Cortex of kidney (tissue), 1 donor: ENCODE results near the gene ZMYM4.

Experiments
- DNase-seq: peaks from one replicate; lab custom pipeline; 2025; lab: John Stamatoyannopoulos, UW

Gene ZMYM4

DNA sequence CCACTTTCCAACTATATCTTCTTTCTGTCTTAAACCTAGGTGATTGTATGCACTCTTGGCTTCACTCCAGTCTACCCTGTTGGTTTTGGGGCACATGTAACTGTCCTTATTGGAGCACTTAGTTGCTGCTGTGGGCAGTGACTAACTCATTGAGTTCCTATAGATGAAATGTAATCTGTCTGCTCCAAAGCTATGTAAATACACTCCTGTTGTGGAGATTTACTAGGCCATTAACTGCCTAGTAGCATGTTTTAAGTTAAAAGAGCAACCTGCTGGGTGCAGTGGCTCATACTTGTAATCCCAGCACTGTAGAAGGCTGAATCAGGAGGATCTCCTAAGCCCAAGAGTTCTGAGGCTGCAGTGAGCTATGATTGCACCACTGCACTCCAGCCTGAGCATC is 137.6 kb downstream of the ZMYM4 start:
- no peak for DNase-seq

GRCh38 chr1:35407743-35408142 is 139.2 kb downstream of the ZMYM4 start:
- no peak for DNase-seq

- DNase-seq, result no peak
Measured at GRCh38 chr1:35408925-35409324, 140.4 kb downstream of the ZMYM4 start.

DNA sequence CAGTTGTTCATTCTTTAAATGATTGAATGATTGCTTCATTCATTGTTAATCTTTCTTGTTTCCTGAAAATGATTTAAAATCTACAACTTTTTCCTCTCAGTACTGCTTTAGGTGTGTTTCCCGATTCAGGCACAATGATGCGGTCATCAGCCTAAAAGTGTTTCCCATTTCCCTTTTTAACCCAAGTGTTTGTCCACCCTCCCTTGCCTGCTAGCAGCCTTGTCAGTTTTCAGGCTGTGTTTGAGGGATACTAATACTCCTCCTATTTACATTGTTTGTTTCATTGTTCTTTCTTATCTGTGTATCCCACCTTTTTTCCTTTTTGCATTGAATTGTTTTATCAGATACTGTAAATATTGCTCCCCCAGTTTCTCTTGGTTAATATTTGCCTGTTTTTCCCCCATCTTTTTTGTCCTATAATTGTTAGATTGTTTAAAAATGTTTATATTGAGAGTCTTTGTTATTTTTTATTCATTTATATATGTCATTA is 157.6 kb downstream of the ZMYM4 start:
- no peak for DNase-seq

DNA sequence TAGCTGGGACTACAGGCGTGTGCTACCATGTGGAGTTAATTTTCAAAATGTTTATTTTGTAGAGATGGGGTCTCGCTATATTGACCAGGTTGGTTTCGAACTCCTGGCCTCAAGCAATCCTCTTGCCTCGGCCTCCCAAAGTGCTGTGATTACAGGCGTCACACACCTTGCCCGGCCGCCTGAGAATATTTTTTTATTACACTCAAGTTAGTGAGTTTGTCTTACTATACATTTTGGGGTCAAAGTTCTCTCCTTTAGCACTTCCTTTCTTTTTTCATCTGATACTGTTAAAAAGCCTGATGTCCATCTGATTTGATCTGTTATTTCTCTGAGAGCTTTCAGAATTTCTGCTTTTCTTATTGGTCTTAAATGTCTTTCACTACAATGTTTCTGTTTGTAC is 159.9 kb downstream of the ZMYM4 start:
- no peak for DNase-seq

DNA sequence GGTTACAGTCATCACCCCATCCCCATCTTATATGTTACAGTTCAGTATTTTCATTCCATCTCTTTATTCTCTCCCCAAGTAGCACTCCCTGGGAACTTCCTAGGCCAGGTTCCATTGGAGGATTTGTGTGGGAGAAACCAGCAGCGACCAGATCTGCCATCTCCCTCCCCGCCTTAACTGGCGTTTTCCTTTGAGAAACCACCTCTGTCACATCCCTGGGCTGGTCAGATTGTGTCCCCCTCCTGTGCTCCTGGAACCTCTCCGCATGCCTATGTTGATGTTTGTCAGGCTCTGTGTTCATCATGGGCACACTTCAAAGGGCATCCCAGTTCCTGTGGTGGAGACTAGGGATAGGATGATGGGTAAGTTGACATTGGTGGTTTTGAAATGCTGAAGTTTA is 162.3 kb downstream of the ZMYM4 start:
- no peak for DNase-seq

DNA sequence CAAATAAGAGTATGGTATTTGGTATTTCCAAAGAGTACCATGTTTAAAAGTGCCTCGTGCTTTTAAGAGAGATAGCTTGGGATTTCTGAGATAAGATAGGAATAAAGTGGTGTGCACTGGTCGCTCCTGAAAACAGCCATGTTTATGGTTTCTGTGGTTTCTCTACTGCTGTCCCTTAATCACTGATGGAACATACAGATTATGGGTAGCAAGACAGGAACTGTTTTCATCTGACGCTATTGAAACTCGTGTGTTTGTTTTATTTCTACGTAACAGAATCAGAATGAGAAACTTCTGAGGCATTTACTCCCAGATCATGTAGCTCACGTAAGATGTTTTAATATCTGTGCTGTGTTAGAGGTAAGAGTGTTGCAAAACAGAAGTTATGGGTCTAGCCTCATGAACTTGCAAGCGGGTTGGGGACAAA is 162.7 kb downstream of the ZMYM4 start:
- DNase-seq, result no peak

- DNase-seq, result no peak
Measured at GRCh38 chr1:35432231-35432630, 163.7 kb downstream of the ZMYM4 start.

DNA sequence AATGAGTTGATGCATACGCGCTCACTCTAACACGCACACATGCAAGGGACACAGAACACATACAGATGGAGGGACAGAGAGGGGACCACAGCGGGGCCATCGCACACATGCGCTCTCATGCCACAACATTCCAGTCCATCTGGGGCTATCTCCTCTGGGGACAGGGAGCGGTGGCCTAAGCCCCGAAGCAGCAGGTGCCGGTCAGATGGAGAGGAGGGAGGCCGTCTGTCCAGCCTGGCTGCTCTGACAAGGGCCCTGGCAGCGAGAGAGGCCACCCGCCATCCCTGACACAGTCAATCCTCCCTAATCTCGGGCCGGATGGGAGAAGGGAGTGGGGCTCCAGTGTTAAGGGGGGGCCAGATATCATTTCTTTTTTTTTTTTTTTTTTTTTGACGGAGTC is 165.2 kb downstream of the ZMYM4 start:
- DNase-seq, result no peak

DNA sequence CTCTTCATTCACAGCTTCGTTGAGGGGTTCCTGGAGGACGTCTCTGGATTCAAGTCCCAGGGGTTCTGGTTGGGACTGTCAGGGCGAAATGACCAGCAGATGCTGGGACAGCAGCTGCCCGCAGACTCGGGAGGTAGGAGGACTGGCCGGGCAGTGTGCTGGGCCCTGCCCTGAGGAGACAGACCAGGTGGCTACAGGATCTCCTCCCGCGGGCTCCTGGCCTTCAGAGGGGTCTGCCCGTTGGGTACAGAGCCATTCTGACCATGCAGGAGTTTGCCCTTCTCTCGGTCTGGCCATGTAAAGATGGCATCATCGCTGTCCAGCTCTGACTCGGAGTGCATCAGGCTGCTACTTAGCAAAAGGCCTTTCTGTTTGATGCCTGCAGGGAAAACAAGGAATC is 166.2 kb downstream of the ZMYM4 start:
- no peak for DNase-seq

DNA sequence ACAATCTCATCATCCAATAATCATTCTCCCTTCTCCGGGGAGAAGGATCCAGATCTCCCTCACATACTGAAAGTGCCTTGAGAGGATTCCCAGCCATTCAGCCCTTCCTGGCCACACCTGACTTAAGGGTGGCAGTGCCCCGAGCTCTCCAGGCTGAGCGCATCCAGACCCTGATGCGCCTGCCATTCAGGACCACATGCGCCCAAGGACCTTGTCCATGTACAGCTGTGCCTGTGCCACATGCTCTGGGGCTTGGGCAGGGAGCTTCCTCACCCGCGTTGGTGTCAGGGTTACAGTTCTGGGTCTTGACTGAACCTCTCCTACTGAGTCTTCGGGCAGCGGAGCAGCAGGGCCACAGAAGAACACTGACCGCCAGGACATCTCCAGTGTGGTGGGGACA is 167.6 kb downstream of the ZMYM4 start:
- no peak for DNase-seq

DNA sequence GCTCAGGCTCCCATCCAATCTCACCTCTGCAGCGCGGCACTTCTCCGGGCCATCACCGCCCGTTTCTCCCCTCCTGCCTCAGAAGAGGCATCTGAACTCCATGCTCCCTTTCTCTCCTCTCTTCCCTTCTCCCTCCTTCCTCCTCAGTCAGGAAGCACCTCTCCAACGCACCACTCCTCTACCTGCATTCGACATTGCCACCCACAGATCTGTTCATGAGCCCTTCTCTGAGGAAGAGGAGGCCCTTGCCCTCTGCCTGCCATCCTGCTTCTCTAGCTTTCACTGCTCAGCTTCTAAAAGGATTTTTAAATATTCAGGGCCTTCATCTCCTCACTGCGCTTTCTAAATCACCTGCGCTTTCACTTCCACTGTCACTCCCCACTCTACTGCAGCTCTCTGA is 168.7 kb downstream of the ZMYM4 start:
- DNase-seq, result no peak

GRCh38 chr1:35439626-35440025 is 171.1 kb downstream of the ZMYM4 start:
- DNase-seq, result no peak

- DNase-seq, result no peak
Measured at GRCh38 chr1:35441926-35442579, 173.5 kb downstream of the ZMYM4 start.

GRCh38 chr1:35442734-35443133 is 174.2 kb downstream of the ZMYM4 start:
- DNase-seq, result no peak

DNA sequence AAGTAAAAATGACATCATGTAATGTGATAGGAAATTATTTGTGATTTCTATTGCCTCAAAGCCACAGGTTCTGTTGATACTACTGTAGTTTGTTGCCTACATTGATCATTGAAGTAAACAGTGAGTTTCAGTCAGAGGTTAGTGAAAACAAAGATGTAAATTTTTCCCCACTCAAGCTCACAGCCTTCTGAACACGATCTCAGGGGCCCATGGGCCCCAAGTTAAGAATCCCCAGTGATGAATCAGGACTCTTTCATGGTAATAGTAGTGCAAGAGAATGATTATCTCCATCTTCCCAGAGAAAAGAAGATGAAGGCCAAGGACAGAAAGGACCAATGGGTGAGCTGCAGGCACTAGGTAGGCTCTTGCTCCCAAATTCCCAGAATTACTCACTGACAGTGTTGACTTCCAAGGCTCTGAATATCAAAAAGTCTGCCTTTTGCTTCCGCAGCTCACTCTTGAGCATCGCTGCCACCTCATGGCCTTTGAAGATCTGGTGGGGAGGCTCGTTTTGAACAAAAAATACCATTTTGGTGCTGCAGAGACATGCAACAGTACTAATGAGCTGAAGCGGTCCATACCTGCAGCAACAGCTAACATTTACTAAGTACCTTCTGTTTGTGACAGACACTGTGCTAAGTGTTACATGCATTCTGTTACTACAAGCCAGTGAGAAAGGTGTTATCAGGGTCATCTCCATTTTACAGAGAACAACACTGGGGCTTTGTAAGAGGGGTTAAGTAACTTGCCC is 175.4 kb downstream of the ZMYM4 start:
- DNase-seq, result no peak

- DNase-seq, result no peak
Measured at GRCh38 chr1:35444519-35444774, 175.9 kb downstream of the ZMYM4 start.

DNA sequence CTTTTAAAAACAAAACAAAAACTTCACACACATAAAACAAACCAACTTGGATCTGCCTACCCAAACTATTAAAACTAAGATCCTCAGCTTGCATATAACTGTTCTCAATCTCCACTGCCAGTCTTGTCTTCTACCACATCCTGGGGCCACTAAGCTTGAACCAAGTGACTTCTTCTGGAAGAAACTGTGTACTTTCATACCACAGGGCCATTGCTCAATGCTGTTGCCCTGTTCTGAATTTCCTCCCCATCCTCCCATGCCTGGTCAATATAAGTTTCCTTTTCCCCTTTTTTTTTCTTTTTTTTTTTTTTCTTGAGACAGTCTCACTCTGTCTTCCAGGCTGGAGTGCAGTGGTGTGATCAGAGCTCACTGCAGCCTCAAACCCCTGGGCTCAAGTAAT is 178.8 kb downstream of the ZMYM4 start:
- no peak for DNase-seq

DNA sequence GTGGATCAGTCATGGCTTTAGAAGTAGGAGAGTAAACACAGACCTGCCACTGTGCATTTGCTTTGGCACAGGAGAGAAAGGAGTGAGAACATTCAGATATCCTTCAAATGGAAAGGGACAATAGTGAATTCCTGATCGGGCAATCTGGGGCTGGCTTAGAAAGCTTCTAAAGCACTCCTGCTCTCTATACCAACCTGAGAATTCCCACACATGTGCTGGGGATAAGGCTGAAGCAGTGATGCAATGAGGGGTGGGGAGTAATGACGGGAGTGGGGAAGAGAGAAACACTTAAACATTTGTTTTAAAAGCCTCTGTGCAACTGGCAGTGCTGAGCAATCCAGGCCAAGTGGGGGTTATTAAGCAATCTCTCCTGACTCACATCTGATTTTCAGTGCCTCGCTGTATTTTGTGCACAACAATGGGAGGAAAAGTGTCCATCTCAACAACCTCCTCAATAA is 179.9 kb downstream of the ZMYM4 start:
- DNase-seq, result no peak

GRCh38 chr1:35449334-35450008 is 181.0 kb downstream of the ZMYM4 start:
- no peak for DNase-seq

GRCh38 chr1:35451125-35451528 is 182.6 kb downstream of the ZMYM4 start:
- DNase-seq, result no peak

DNA sequence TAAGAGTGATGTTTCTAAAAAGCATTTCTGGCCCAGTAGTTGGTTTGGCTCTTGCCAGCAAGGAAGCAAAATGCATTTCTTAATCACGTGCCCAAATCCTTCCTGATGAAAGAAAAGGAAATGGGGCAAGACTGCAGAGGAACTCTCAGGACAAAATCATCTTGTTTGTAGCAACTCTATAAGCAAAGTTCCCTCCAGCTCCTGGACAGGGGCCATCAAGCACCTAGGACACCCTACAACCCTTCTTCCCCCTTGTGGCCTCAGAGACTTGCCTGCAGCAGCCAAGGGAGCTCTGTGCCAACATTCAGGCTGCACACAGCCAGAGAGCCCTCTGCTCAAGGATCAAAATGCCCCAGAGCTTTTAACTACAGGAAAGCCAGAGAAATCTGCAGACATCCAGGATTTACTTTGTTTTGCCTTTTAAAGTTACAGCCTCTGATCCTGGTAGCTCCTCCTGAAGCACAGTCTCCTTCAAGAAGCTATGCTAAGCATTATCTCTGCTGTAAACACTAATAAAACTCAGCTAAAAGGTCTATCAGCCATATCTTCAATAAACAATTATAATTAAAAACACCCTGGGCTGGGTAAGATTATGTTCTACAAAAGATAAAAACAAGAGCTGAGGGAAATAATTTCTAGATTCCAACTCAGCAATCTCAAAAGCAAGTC is 183.7 kb downstream of the ZMYM4 start:
- DNase-seq, result no peak

DNA sequence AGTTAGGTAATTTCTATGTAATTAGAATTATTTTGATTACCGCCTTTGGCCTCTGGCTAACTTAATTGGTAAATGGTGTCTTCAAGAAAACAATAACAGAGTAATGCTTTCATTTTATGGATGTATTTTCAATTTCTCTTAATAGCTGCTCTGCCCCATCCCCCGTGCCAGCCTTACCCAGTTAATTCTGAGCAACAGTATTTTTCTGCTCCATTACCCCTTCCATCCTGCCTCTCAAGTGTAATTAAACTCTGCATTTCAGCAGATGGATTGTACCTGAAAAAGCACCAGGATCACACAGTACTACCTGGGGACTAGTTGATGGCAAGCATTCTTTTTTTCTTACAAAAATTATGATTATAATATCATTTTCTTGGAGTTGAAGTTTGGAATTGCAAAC is 184.5 kb downstream of the ZMYM4 start:
- DNase-seq, result no peak
